ENCODE results near the gene C1orf105. TPM values are rescaled to one million over a fixed set of nuclear protein-coding genes. Genes with fewer than 3 reads are reported as not detected.

The C1orf105 gene
- total RNA-seq, 1 donor from 2014 or later, result not detected

- H3K4me3 Mint-ChIP-seq (ENCODE audit: unreplicated experiment), result no peak overlapping the region
- H3K27me3 Mint-ChIP-seq (ENCODE audit: low read depth), result no peaks in the 10 kb centered on the region
- no peaks in the 10 kb centered on the region for H3K9me3 Mint-ChIP-seq (ENCODE audit: low read depth)
- no peak for DNase-seq (ENCODE audit: low spot score)
- peak overlapping the region; percentile 13 for H3K27ac Mint-ChIP-seq (ENCODE audit: unreplicated experiment)
- TF ChIP-seq CTCF (IDR thresholded peaks at IDR 0.05), result no peak
- H3K4me1 Mint-ChIP-seq (ENCODE audit: low read depth), result peaks cover 83% of the 10 kb centered on the region
- peaks cover 16% of the 10 kb centered on the region for H3K36me3 Mint-ChIP-seq (ENCODE audit: low read depth)
These were observed 24.9 kb upstream of the C1orf105 start for GRCh38 chr1:172395576-172395975.

DNA sequence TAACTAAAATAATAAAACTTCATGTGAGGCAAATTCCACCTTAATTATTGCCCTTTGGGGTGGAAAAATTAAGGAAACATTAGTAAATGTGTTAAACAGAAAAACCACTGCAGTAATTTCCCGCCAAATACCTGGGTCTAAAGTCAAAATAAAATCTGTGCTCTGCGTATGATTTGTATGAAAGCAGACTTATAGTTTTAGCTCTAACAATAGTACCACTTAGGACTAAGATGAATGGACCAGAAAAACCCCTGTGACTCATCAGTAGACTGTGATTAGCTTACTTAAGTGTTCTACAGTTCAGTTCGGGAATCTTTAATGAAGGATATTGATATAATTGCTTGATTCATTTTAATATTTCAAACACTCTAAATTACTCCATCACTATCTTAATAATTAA lies 23.3 kb upstream of the C1orf105 start:
- Mint-ChIP-seq H3K36me3 (ENCODE audit: low read depth) (peaks cover 14% of the 10 kb centered on the region), H3K27ac (ENCODE audit: unreplicated experiment) (peak overlapping the region; percentile 96), H3K4me3 (ENCODE audit: unreplicated experiment) (no peak overlapping the region), H3K9me3 (ENCODE audit: low read depth) (no peaks in the 10 kb centered on the region), H3K4me1 (ENCODE audit: low read depth) (peaks cover 87% of the 10 kb centered on the region), H3K27me3 (ENCODE audit: low read depth) (no peaks in the 10 kb centered on the region)
- TF ChIP-seq CTCF (IDR thresholded peaks at IDR 0.05), result no peak
- no peak for DNase-seq (ENCODE audit: low spot score)

DNA sequence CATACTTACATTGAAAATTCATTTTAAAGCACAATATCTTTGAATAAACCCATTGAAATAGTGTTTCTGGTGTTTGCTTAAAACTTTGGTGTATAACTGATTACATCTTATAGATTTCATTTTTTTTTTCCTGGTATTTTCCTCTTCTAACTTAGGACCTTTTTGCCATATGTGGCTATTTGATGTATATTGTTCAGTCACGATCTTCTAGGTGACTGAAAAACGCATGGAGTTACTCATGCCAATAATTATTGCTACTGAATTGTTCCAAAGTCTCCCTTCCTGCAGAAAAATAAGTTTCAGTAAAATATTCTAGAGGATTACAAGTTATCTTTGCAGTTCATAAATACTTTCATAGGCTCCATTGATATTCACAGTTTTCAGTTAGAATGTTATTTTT lies 22.9 kb upstream of the C1orf105 start:
- H3K4me1 Mint-ChIP-seq (ENCODE audit: low read depth), result peaks cover 88% of the 10 kb centered on the region
- no peak for TF ChIP-seq CTCF (IDR thresholded peaks at IDR 0.05)
- H3K27me3 Mint-ChIP-seq (ENCODE audit: low read depth), result no peaks in the 10 kb centered on the region
- no peak overlapping the region for H3K4me3 Mint-ChIP-seq (ENCODE audit: unreplicated experiment)
- no peaks in the 10 kb centered on the region for H3K9me3 Mint-ChIP-seq (ENCODE audit: low read depth)
- no peak for DNase-seq (ENCODE audit: low spot score)
- H3K27ac Mint-ChIP-seq (ENCODE audit: unreplicated experiment), result peak overlapping the region; percentile 96
- peaks cover 12% of the 10 kb centered on the region for H3K36me3 Mint-ChIP-seq (ENCODE audit: low read depth)

GRCh38 chr1:172398193-172398592 lies 22.3 kb upstream of the C1orf105 start:
- H3K27ac Mint-ChIP-seq (ENCODE audit: unreplicated experiment), result peak overlapping the region; percentile 96
- peaks cover 92% of the 10 kb centered on the region for H3K4me1 Mint-ChIP-seq (ENCODE audit: low read depth)
- no peak for DNase-seq (ENCODE audit: low spot score)
- H3K27me3 Mint-ChIP-seq (ENCODE audit: low read depth), result no peaks in the 10 kb centered on the region
- H3K36me3 Mint-ChIP-seq (ENCODE audit: low read depth), result peaks cover 7% of the 10 kb centered on the region
- no peak for TF ChIP-seq CTCF (IDR thresholded peaks at IDR 0.05)
- H3K4me3 Mint-ChIP-seq (ENCODE audit: unreplicated experiment), result no peak overlapping the region
- H3K9me3 Mint-ChIP-seq (ENCODE audit: low read depth), result no peaks in the 10 kb centered on the region

DNA sequence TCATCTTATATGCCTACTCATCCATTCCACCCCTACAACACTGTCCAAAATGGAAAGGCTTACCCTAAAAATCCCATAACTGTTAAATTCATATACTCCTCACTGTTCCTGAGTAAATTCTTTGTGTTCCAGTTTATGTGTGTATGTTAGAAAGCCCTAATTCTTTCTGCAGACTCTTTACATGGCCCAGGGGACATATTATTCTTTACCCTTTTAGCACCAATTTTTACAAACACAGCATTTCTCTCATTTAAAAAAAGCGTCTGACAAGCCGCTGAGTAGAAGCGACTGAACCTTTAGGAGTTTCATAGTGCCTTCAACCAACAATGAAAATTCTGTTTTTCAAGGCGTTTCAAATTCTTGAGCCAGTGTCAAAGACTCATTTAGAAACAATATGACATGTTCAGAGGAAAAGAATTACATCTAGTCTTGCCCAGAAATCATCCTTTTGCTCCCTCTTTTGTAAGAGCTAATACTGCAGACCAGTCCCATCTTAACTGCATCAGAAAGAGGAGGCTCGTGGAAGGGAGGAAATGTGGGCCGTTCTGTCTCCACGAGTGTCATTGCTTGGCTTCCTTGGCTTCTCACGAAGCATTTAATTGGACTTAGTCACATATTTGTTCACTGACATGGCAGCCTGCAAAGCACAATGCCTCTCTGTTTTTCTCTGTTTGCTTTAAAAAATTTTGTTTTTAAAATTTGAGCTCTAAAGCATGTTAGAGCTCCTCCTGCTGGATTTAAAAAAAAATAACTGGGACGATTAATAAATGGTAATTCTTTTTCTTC lies 21.3 kb upstream of the C1orf105 start:
- no peak for DNase-seq (ENCODE audit: low spot score)
- peaks cover 88% of the 10 kb centered on the region for H3K4me1 Mint-ChIP-seq (ENCODE audit: low read depth)
- peak; percentile 93 for TF ChIP-seq CTCF (IDR thresholded peaks at IDR 0.05)
- no peaks in the 10 kb centered on the region for H3K9me3 Mint-ChIP-seq (ENCODE audit: low read depth)
- H3K27me3 Mint-ChIP-seq (ENCODE audit: low read depth), result no peaks in the 10 kb centered on the region
- H3K36me3 Mint-ChIP-seq (ENCODE audit: low read depth), result peaks cover 6% of the 10 kb centered on the region
- H3K4me3 Mint-ChIP-seq (ENCODE audit: unreplicated experiment), result peak overlapping the region; percentile 20
- H3K27ac Mint-ChIP-seq (ENCODE audit: unreplicated experiment), result peak overlapping the region; percentile 96

Data from chondrocyte (in vitro differentiated cells).